Calu3 (cell line): ENCODE measurements around the gene CSMD2. TPM values are rescaled to one million over a fixed set of nuclear protein-coding genes. Genes with fewer than 3 reads are reported as not detected.

Source experiments
- BruUV-seq: library from RNA; stranded (reverse); fragments of 400-500 nt; replicated peaks from 2 replicates; lab custom pipeline; 2021; lab: Mats Ljungman, UMichigan
- CTCF ChIA-PET: fragments of 300-600 bp; sonication (Branson Sonifier 250); formaldehyde crosslinking; loops from one replicate; lab custom pipeline; 2022; ENCODE audit warnings: antibody characterized with exemption; lab: Charles Lee
- DNase-seq: peaks from one replicate; pipeline ENCODE4 v3.0.0; 2022
- H3K27ac Mint-ChIP-seq: one replicate; pipeline ENCODE4 v1.8.0; 2022; ENCODE audit warnings: mixed read lengths; ENCODE audit not compliant: unreplicated experiment
- H3K27me3 Mint-ChIP-seq: one replicate; pipeline ENCODE4 v1.8.0; 2022; ENCODE audit warnings: mixed read lengths; ENCODE audit not compliant: unreplicated experiment
- H3K36me3 Mint-ChIP-seq: one replicate; pipeline ENCODE4 v1.8.0; 2022; ENCODE audit warnings: mild to moderate bottlenecking, moderate library complexity, mixed read lengths; ENCODE audit not compliant: insufficient read depth, unreplicated experiment
- H3K4me1 Mint-ChIP-seq: one replicate; pipeline ENCODE4 v1.8.0; 2022; ENCODE audit warnings: mild to moderate bottlenecking, low read depth, mixed read lengths; ENCODE audit not compliant: unreplicated experiment
- H3K4me3 Mint-ChIP-seq: one replicate; pipeline ENCODE4 v1.8.0; 2022; ENCODE audit warnings: mild to moderate bottlenecking, low read depth, moderate library complexity, mixed read lengths; ENCODE audit not compliant: unreplicated experiment
- H3K9me3 Mint-ChIP-seq: one replicate; pipeline ENCODE4 v1.8.0; 2022; ENCODE audit warnings: low read depth, mixed read lengths; ENCODE audit not compliant: unreplicated experiment
- CTCF ChIP-seq: fragments of 200-600 bp; IDR thresholded peaks from one replicate; pipeline ENCODE4 v1.8.0; 2022; ENCODE audit warnings: antibody characterized with exemption; ENCODE audit not compliant: unreplicated experiment
- intact Hi-C: fragments of 100-400 bp; cut with micrococcal nuclease; formaldehyde crosslinking; loops from one replicate; pipeline ENCODE4 v1.10.0; 2022; ENCODE audit not compliant: unreplicated experiment
- total RNA-seq: library from RNA; stranded (reverse); gene quantifications from 2 replicates; pipeline ENCODE4 v1.2.3, GENCODE V29; 2022

CSMD2 gene
- total RNA-seq, 1 experiment from 2014 or later, result not detected

GRCh38 chr1:33503506-33503905, 661.5 kb downstream of the CSMD2 start:
- Mint-ChIP-seq H3K27me3 (peaks cover 13% of the 10 kb centered on the region), H3K9me3 (peaks cover 8% of the 10 kb centered on the region), H3K36me3 (no peaks in the 10 kb centered on the region), H3K4me3 (no peak overlapping the region), H3K4me1 (no peaks in the 10 kb centered on the region), H3K27ac (no peak overlapping the region)
- no TSS peak for BruUV-seq
- TF ChIP-seq CTCF, result no peak
- CTCF ChIA-PET, result no interaction called here
- no peak for DNase-seq
- intact Hi-C loops, result no loop called here

GRCh38 chr1:33502726-33503125, 662.3 kb downstream of the CSMD2 start:
- Mint-ChIP-seq H3K4me1 (no peaks in the 10 kb centered on the region), H3K4me3 (no peak overlapping the region), H3K27ac (no peak overlapping the region), H3K27me3 (peaks cover 7% of the 10 kb centered on the region), H3K9me3 (peaks cover 7% of the 10 kb centered on the region), H3K36me3 (no peaks in the 10 kb centered on the region)
- no TSS peak for BruUV-seq
- intact Hi-C loops, result no loop called here
- TF ChIP-seq CTCF, result no peak
- CTCF ChIA-PET, result no interaction called here
- no peak for DNase-seq

GRCh38 chr1:33501774-33502173, 663.3 kb downstream of the CSMD2 start:
- no TSS peak for BruUV-seq
- no peak for DNase-seq
- Mint-ChIP-seq H3K27me3 (no peaks in the 10 kb centered on the region), H3K27ac (no peak overlapping the region), H3K4me1 (no peaks in the 10 kb centered on the region), H3K36me3 (no peaks in the 10 kb centered on the region), H3K4me3 (no peak overlapping the region), H3K9me3 (peaks cover 13% of the 10 kb centered on the region)
- CTCF ChIA-PET, result no interaction called here
- intact Hi-C loops, result no loop called here
- TF ChIP-seq CTCF, result no peak

GRCh38 chr1:33501309-33501708, 663.7 kb downstream of the CSMD2 start:
- peaks cover 13% of the 10 kb centered on the region for H3K9me3 Mint-ChIP-seq
- intact Hi-C loops, result no loop called here
- no peak overlapping the region for H3K27ac Mint-ChIP-seq
- BruUV-seq, result no TSS peak
- no peak for DNase-seq
- H3K4me3 Mint-ChIP-seq, result no peak overlapping the region
- no peaks in the 10 kb centered on the region for H3K27me3 Mint-ChIP-seq
- no peaks in the 10 kb centered on the region for H3K4me1 Mint-ChIP-seq
- no peaks in the 10 kb centered on the region for H3K36me3 Mint-ChIP-seq
- CTCF ChIA-PET, result no interaction called here
- TF ChIP-seq CTCF, result no peak
